Bronchial epithelial cell (primary cell): ENCODE data around the gene IQSEC1. TPM values are rescaled to one million over a fixed set of nuclear protein-coding genes. Genes with fewer than 3 reads are reported as not detected.

ENCODE experiments used
- DNase-seq: peaks from one replicate; pipeline ENCODE4 v3.0.0-alpha.2; 2010; ENCODE audit warnings: low read depth
- FAIRE-seq: peaks from 2 replicates; lab custom pipeline; 2011; peaks lifted over from hg19 to GRCh38; lab: Jason Lieb, UNC
- H3K27me3 ChIP-seq: 2 replicates; pipeline ENCODE4 v1.5.1; 2011; ENCODE audit warnings: low read length; ENCODE audit not compliant: control insufficient read depth, insufficient read depth
- H3K36me3 ChIP-seq: 2 replicates; pipeline ENCODE4 v1.5.1; 2011; ENCODE audit warnings: low read length; ENCODE audit not compliant: control insufficient read depth, insufficient read depth
- H3K4me3 ChIP-seq: 2 replicates; pipeline ENCODE4 v1.5.1; 2011; ENCODE audit warnings: mild to moderate bottlenecking, low read depth, low read length, control low read depth
- CTCF ChIP-seq: IDR thresholded peaks from 2 replicates; pipeline ENCODE4 v1.5.1; 2011; ENCODE audit warnings: mild to moderate bottlenecking, moderate library complexity, low read length, control low read depth, inconsistent platforms; ENCODE audit not compliant: insufficient read depth, severe bottlenecking
- total RNA-seq: library from RNA; depleted of rRNA; stranded (reverse); fragments of >200 nt; gene quantifications from 2 replicates; pipeline ENCODE4 v1.2.1, GENCODE V29; 2014

IQSEC1 gene
- total RNA-seq, 1 donor from 2014 or later: 6.6 TPM

GRCh38 chr3:13051581-13051980 is 21.6 kb downstream of the IQSEC1 start:
- Histone ChIP-seq H3K36me3 (no peaks in the 10 kb centered on the region), H3K27me3 (no peaks in the 10 kb centered on the region), H3K4me3 (no peak overlapping the region)
- FAIRE-seq (no peak), DNase-seq (no peak)
- TF ChIP-seq CTCF: no peak

- FAIRE-seq (no peak), DNase-seq (no peak)
- no peaks in the 10 kb centered on the region for H3K36me3 ChIP-seq
- H3K27me3 ChIP-seq: no peaks in the 10 kb centered on the region
- TF ChIP-seq CTCF: no peak
- no peak overlapping the region for H3K4me3 ChIP-seq
Observed at GRCh38 chr3:13051066-13051465, 22.2 kb downstream of the IQSEC1 start.

- FAIRE-seq: no peak
- H3K4me3 ChIP-seq: no peak overlapping the region
- no peaks in the 10 kb centered on the region for H3K27me3 ChIP-seq
- DNase-seq: no peak
- no peak for TF ChIP-seq CTCF
- no peaks in the 10 kb centered on the region for H3K36me3 ChIP-seq
Observed at GRCh38 chr3:13050446-13050845, 22.8 kb downstream of the IQSEC1 start.

- FAIRE-seq: no peak
- Histone ChIP-seq H3K27me3 (no peaks in the 10 kb centered on the region), H3K4me3 (no peak overlapping the region), H3K36me3 (no peaks in the 10 kb centered on the region)
- TF ChIP-seq CTCF: no peak
- no peak for DNase-seq
Observed at GRCh38 chr3:13049400-13049799, 23.8 kb downstream of the IQSEC1 start.

GRCh38 chr3:13047296-13048165 is 25.7 kb downstream of the IQSEC1 start:
- Histone ChIP-seq H3K36me3 (no peaks in the 10 kb centered on the region), H3K4me3 (no peak overlapping the region), H3K27me3 (no peaks in the 10 kb centered on the region)
- FAIRE-seq (no peak), DNase-seq (no peak)
- no peak for TF ChIP-seq CTCF
